Keratinocyte (primary cell): ENCODE measurements around the gene ZBTB21. TPM values are rescaled to one million over a fixed set of nuclear protein-coding genes. Genes with fewer than 3 reads are reported as not detected.
"Not testable (repeated sequence)": the region's sequence is repeated elsewhere in the genome, so short reads cannot be mapped to it uniquely, and the experiment has no call there.

Source experiments
- DNase-seq: peaks from one replicate; pipeline ENCODE4 v3.0.0-alpha.2; 2011; ENCODE audit warnings: low read depth, missing footprints, low spot score
- FAIRE-seq: peaks from 2 replicates; lab custom pipeline; 2011; peaks lifted over from hg19 to GRCh38; lab: Jason Lieb, UNC
- H2AFZ ChIP-seq: 2 replicates; pipeline ENCODE4 v1.6.0; 2012; ENCODE audit warnings: low read length, control low read depth, inconsistent platforms; ENCODE audit not compliant: control insufficient read depth
- H3K27ac ChIP-seq: 2 replicates; pipeline ENCODE4 v1.5.1; 2011; ENCODE audit warnings: low read length; ENCODE audit not compliant: control insufficient read depth, insufficient read depth
- H3K27me3 ChIP-seq: 3 replicates; pipeline ENCODE4 v1.6.0; 2011; ENCODE audit warnings: low read length; ENCODE audit not compliant: control insufficient read depth, insufficient read depth; ENCODE audit errors: extremely low read depth
- H3K36me3 ChIP-seq, 2 experiments: 2 replicates in 1 of 2; 3 replicates in 1 of 2; pipeline ENCODE4 v1.5.1; 2011; ENCODE audit warnings: low read length in 2 of 2, mild to moderate bottlenecking in 1 of 2; ENCODE audit not compliant: control insufficient read depth in 2 of 2, insufficient read depth in 2 of 2; ENCODE audit errors: extremely low read depth in 1 of 2
- H3K4me1 ChIP-seq: 3 replicates; pipeline ENCODE4 v1.5.1; 2011; ENCODE audit warnings: low read length; ENCODE audit not compliant: control insufficient read depth, insufficient read depth; ENCODE audit errors: extremely low read depth
- H3K4me2 ChIP-seq: 3 replicates; pipeline ENCODE4 v1.6.0; 2011; ENCODE audit warnings: low read depth, low read length; ENCODE audit not compliant: control insufficient read depth, insufficient read depth; ENCODE audit errors: extremely low read depth
- H3K4me3 ChIP-seq, 3 experiments: fragments of 200-600 bp in 1 of 3; sonication (generic) in 1 of 3; 2 replicates in 2 of 3; 3 replicates in 1 of 3; pipeline ENCODE4 v1.5.1; 2011 to 2016; ENCODE audit warnings: low read length in 3 of 3, mild to moderate bottlenecking in 3 of 3, control low read depth in 2 of 3, inconsistent platforms in 1 of 3, low read depth in 1 of 3, mixed read lengths in 1 of 3, mixed run types in 1 of 3, moderate library complexity in 1 of 3; ENCODE audit not compliant: control insufficient read depth in 2 of 3, insufficient read depth in 2 of 3; ENCODE audit errors: extremely low read depth in 1 of 3
- H3K79me2 ChIP-seq: 2 replicates; pipeline ENCODE4 v1.6.0; 2012; ENCODE audit warnings: low read length; ENCODE audit not compliant: control insufficient read depth, insufficient read depth
- H3K9ac ChIP-seq: 3 replicates; pipeline ENCODE4 v1.6.0; 2011; ENCODE audit warnings: low read length; ENCODE audit not compliant: control insufficient read depth, insufficient read depth; ENCODE audit errors: extremely low read depth
- H3K9me1 ChIP-seq: 3 replicates; pipeline ENCODE4 v1.6.0; 2011; ENCODE audit warnings: low read length; ENCODE audit not compliant: control insufficient read depth, insufficient read depth; ENCODE audit errors: extremely low read depth
- H3K9me3 ChIP-seq: 2 replicates; pipeline ENCODE4 v1.5.1; 2012; ENCODE audit warnings: low read depth, low read length; ENCODE audit not compliant: control insufficient read depth
- H4K20me1 ChIP-seq: 3 replicates; pipeline ENCODE4 v1.6.0; 2011; ENCODE audit warnings: low read length; ENCODE audit not compliant: control insufficient read depth, insufficient read depth; ENCODE audit errors: extremely low read depth
- CTCF ChIP-seq, 3 experiments: IDR thresholded peaks in 1 of 3; conservative IDR thresholded peaks in 1 of 3; optimal IDR thresholded peaks in 1 of 3; 2 replicates in 2 of 3; 3 replicates in 1 of 3; pipeline versions ENCODE3 to v1.5.1; 2011; ENCODE audit warnings: low read length in 3 of 3, mild to moderate bottlenecking in 3 of 3, moderate library complexity in 2 of 3, control low read depth in 1 of 3, inconsistent platforms in 1 of 3; ENCODE audit not compliant: insufficient read depth in 2 of 3; ENCODE audit errors: extremely low read depth in 1 of 3
- EZH2 ChIP-seq: IDR thresholded peaks from one replicate; pipeline ENCODE4 v1.6.1; 2012; ENCODE audit warnings: inconsistent platforms, mild to moderate bottlenecking, low read length, moderate library complexity
- dilution Hi-C: fragments of 300-500 bp; cut with MboI; formaldehyde crosslinking; loops from one replicate; pipeline ENCODE4 v1.7.0; 2020; ENCODE audit warnings: low sequenced_read_pairs; ENCODE audit not compliant: extremely low pct_ligation_motif_present
- polyA plus RNA-seq, 5 experiments: library from polyadenylated mRNA; depleted of rRNA in 3 of 5; stranded (reverse) in 3 of 5; stranded (forward) in 1 of 5; unstranded in 1 of 5; fragments of >200 nt; gene quantifications; 1 replicate in 1 of 5; 2 replicates in 3 of 5; 3 replicates in 1 of 5; pipeline versions ENCODE4 v1.2.1 to v1.2.3, GENCODE V29; 2011 to 2012; ENCODE audit warnings: missing spikeins in 2 of 5, low read depth in 1 of 5, low replicate concordance in 1 of 5

The ZBTB21 gene
- polyA plus RNA-seq, 1 donor (not counting 4 experiments of a cell fraction or from before 2014, with no cell fraction given) = 9.5 TPM

GRCh38 chr21:41997657-41998056 lies 12.5 kb downstream of the ZBTB21 start:
- H3K4me3 ChIP-seq = no peak overlapping the region
- peaks cover 10% of the 10 kb centered on the region for H3K9me3 ChIP-seq
- H3K27me3 ChIP-seq = no peaks in the 10 kb centered on the region
- H3K9me1 ChIP-seq = no peaks in the 10 kb centered on the region
- H4K20me1 ChIP-seq = no peaks in the 10 kb centered on the region
- TF ChIP-seq CTCF (optimal IDR thresholded peaks at IDR 0.05 in 1 of 3, IDR thresholded peaks at IDR 0.05 in 1 of 3, conservative IDR thresholded peaks at IDR 0.05 in 1 of 3; ENCODE audit: extremely low read depth in 1 of 3, insufficient read depth in 2 of 3, low read length in 3 of 3) = no peak
- TF ChIP-seq EZH2 = no peak
- dilution Hi-C loops = no loop called here
- H3K4me2 ChIP-seq = no peak overlapping the region
- H3K36me3 ChIP-seq = peaks cover 20 to 33% of the 10 kb centered on the region in 2 experiments
- no peak overlapping the region for H3K27ac ChIP-seq
- no peak overlapping the region for H2AFZ ChIP-seq
- H3K79me2 ChIP-seq = peaks cover 12% of the 10 kb centered on the region
- peaks cover 15% of the 10 kb centered on the region for H3K4me1 ChIP-seq
- H3K9ac ChIP-seq = no peak overlapping the region
- DNase-seq (no peak), FAIRE-seq (no peak)

- Histone ChIP-seq H3K27me3 (no peaks in the 10 kb centered on the region), H3K36me3 (peaks cover 20 to 40% of the 10 kb centered on the region in 2 experiments), H3K9me3 (peaks cover 10% of the 10 kb centered on the region), H2AFZ (no peak overlapping the region), H3K9me1 (no peaks in the 10 kb centered on the region), H3K9ac (no peak overlapping the region), H3K27ac (no peak overlapping the region), H3K4me1 (no peaks in the 10 kb centered on the region), H4K20me1 (no peaks in the 10 kb centered on the region), H3K4me3 (no peak overlapping the region), H3K4me2 (no peak overlapping the region), H3K79me2 (peaks cover 6% of the 10 kb centered on the region)
- TF ChIP-seq EZH2 (no peak), CTCF (optimal IDR thresholded peaks at IDR 0.05 in 1 of 3, IDR thresholded peaks at IDR 0.05 in 1 of 3, conservative IDR thresholded peaks at IDR 0.05 in 1 of 3; ENCODE audit: extremely low read depth in 1 of 3, insufficient read depth in 2 of 3, low read length in 3 of 3) (no peak)
- no peak for FAIRE-seq
- no peak for DNase-seq
- dilution Hi-C loops = no loop called here
Observed at GRCh38 chr21:41995577-41995976, 14.6 kb downstream of the ZBTB21 start.

GRCh38 chr21:41994613-41995012 lies 15.5 kb downstream of the ZBTB21 start:
- H3K79me2 ChIP-seq = not testable (repeated sequence)

More at GRCh38 chr21:41994613-41995012, 15.5 kb downstream of the ZBTB21 start:
- DNase-seq, H3K9me3 ChIP-seq, H3K9me1 ChIP-seq, H3K4me2 ChIP-seq, H3K4me1 ChIP-seq, H2AFZ ChIP-seq, H4K20me1 ChIP-seq, H3K9ac ChIP-seq, H3K27ac ChIP-seq, dilution Hi-C loops, FAIRE-seq, H3K4me3 ChIP-seq, H3K27me3 ChIP-seq: not testable (repeated sequence)
- H3K36me3 ChIP-seq = peaks cover 20 to 43% of the 10 kb centered on the region in 2 experiments
